GM10266 (cell line): ENCODE results near the gene PPM1E.

Experiments used
- DNase-seq: peaks from one replicate; pipeline ENCODE4 v3.0.0; 2012; ENCODE audit errors: extremely low spot score
- CTCF ChIP-seq: IDR thresholded peaks from 2 replicates; pipeline ENCODE4 v1.5.1; 2012; ENCODE audit warnings: mild to moderate bottlenecking, low read depth; ENCODE audit not compliant: control insufficient read depth, insufficient read depth; ENCODE audit errors: missing control alignments

PPM1E gene

GRCh38 chr17:58806046-58806445 lies 50.4 kb downstream of the PPM1E start:
- no peak for TF ChIP-seq CTCF
- DNase-seq: no peak

GRCh38 chr17:58808609-58809563 lies 53.2 kb downstream of the PPM1E start:
- DNase-seq: no peak
- no peak for TF ChIP-seq CTCF

- DNase-seq: no peak
- no peak for TF ChIP-seq CTCF
Measured at GRCh38 chr17:58809564-58809936, 53.9 kb downstream of the PPM1E start.

- DNase-seq: no peak
- TF ChIP-seq CTCF: no peak
Measured at GRCh38 chr17:58811290-58811689, 55.6 kb downstream of the PPM1E start.

GRCh38 chr17:58813712-58814111 lies 58.1 kb downstream of the PPM1E start:
- no peak for TF ChIP-seq CTCF
- DNase-seq: no peak

GRCh38 chr17:58818654-58819053 lies 63.0 kb downstream of the PPM1E start:
- no peak for DNase-seq
- no peak for TF ChIP-seq CTCF
